CD8-positive, alpha-beta memory T cell (primary cell): ENCODE measurements around the gene ZNF33B. TPM values are rescaled to one million over a fixed set of nuclear protein-coding genes. Genes with fewer than 3 reads are reported as not detected.

Source experiments
- CTCF ChIA-PET: fragments of 350-600 bp; sonication (Branson Sonifier 250); formaldehyde crosslinking; loops from one replicate; lab custom pipeline; 2021; ENCODE audit warnings: antibody characterized with exemption; lab: Charles Lee
- POLR2A ChIA-PET: fragments of 350-600 bp; sonication (Branson Sonifier 250); formaldehyde crosslinking; loops from one replicate; lab custom pipeline; 2021; ENCODE audit warnings: antibody characterized with exemption; lab: Charles Lee
- DNase-seq, 5 donors: peaks; one replicate each; pipeline versions ENCODE4 v3.0.0 to v3.0.0-alpha.2; 2020 to 2022; ENCODE audit warnings: mixed read lengths in 1 of 5
- H3K27ac ChIP-seq: one replicate; pipeline ENCODE4 v1.7.0; 2013; ENCODE audit warnings: low read depth, mild to moderate bottlenecking, low read length, moderate library complexity
- H3K27me3 ChIP-seq: 2 replicates; pipeline ENCODE4 v1.7.0; 2013; ENCODE audit warnings: low read length, mild to moderate bottlenecking; ENCODE audit not compliant: insufficient read depth, poor library complexity, severe bottlenecking
- H3K36me3 ChIP-seq: 2 replicates; pipeline ENCODE4 v1.7.0; 2013; ENCODE audit warnings: mild to moderate bottlenecking, low read length, moderate library complexity; ENCODE audit not compliant: insufficient read depth
- H3K4me1 ChIP-seq: 2 replicates; pipeline ENCODE4 v1.7.0; 2013; ENCODE audit warnings: mild to moderate bottlenecking, low read length, moderate library complexity; ENCODE audit not compliant: insufficient read depth
- H3K4me3 ChIP-seq: 2 replicates; pipeline ENCODE4 v1.7.0; 2013; ENCODE audit warnings: mild to moderate bottlenecking, low read length
- H3K9me3 ChIP-seq: 2 replicates; pipeline ENCODE4 v1.7.0; 2013; ENCODE audit warnings: mild to moderate bottlenecking, low read length
- H3K27ac Mint-ChIP-seq, 8 donors: one replicate each; pipeline ENCODE4 v1.8.0; 2020 to 2021; ENCODE audit warnings: mixed read lengths in 8 of 8, mild to moderate bottlenecking in 6 of 8, inconsistent platforms in 3 of 8, moderate library complexity in 3 of 8
- H3K27me3 Mint-ChIP-seq, 2 donors: one replicate each; pipeline ENCODE4 v1.8.0; 2020 to 2021; ENCODE audit warnings: mixed read lengths in 2 of 2, mild to moderate bottlenecking in 1 of 2, moderate library complexity in 1 of 2
- H3K36me3 Mint-ChIP-seq, 3 donors: one replicate each; pipeline ENCODE4 v1.8.0; 2020 to 2021; ENCODE audit warnings: mixed read lengths in 3 of 3, inconsistent platforms in 1 of 3, mild to moderate bottlenecking in 1 of 3
- H3K4me1 Mint-ChIP-seq, 3 donors: one replicate each; pipeline ENCODE4 v1.8.0; 2020 to 2021; ENCODE audit warnings: mixed read lengths in 3 of 3, inconsistent platforms in 1 of 3, mild to moderate bottlenecking in 1 of 3
- H3K4me3 Mint-ChIP-seq, 7 donors: one replicate each; pipeline ENCODE4 v1.8.0; 2020 to 2021; ENCODE audit warnings: mixed read lengths in 7 of 7, mild to moderate bottlenecking in 6 of 7, moderate library complexity in 4 of 7, inconsistent platforms in 2 of 7
- H3K9me3 Mint-ChIP-seq, 5 donors: one replicate each; pipeline ENCODE4 v1.8.0; 2020 to 2022; ENCODE audit warnings: mixed read lengths in 5 of 5, mild to moderate bottlenecking in 3 of 5, moderate library complexity in 2 of 5, inconsistent platforms in 1 of 5
- polyA plus RNA-seq: library from polyadenylated mRNA; unstranded; fragments of 300-500 nt; fragmentation: Illumina TruSeq; gene quantifications from one replicate; pipeline ENCODE4 v1.2.3, GENCODE V29; 2021
- total RNA-seq, 2 experiments: library from RNA; stranded (reverse); gene quantifications; one replicate each; pipeline ENCODE4 v1.2.3, GENCODE V29; 2021

The ZNF33B gene
- total and polyA plus RNA-seq, 3 experiments from 2014 or later: 9.5 to 14.2 (median 11.9) TPM

- Histone ChIP-seq H3K27me3 (no peaks in the 10 kb centered on the region), H3K4me1 (no peaks in the 10 kb centered on the region), H3K36me3 (no peaks in the 10 kb centered on the region), H3K27ac (no peak overlapping the region), H3K9me3 (no peaks in the 10 kb centered on the region), H3K4me3 (no peak overlapping the region)
- CTCF ChIA-PET: no interaction called here
- no peak overlapping the region for H3K4me3 Mint-ChIP-seq
- peaks cover 16 to 24% (median 22%) of the 10 kb centered on the region in 3 donors for H3K4me1 Mint-ChIP-seq
- peaks cover 52 to 90% (median 66%) of the 10 kb centered on the region in 3 donors for H3K36me3 Mint-ChIP-seq
- H3K27ac Mint-ChIP-seq: peak overlapping the region in 3 of 8 donors; percentile 11 to 28 (median 17)
- DNase-seq: no peak
- H3K27me3 Mint-ChIP-seq: no peaks in the 10 kb centered on the region
- peaks cover 0 to 12% (median 10%) of the 10 kb centered on the region in 5 donors for H3K9me3 Mint-ChIP-seq
- POLR2A ChIA-PET: no interaction called here
These were observed 28.5 kb downstream of the ZNF33B start for GRCh38 chr10:42609872-42610271.

- DNase-seq: no peak
- H3K27me3 ChIP-seq: no peaks in the 10 kb centered on the region
- H3K4me3 ChIP-seq: no peak overlapping the region
- peaks cover 0 to 4% (median 0%) of the 10 kb centered on the region in 3 donors for H3K4me1 Mint-ChIP-seq
- H3K27ac Mint-ChIP-seq: no peak overlapping the region
- H3K9me3 Mint-ChIP-seq: peaks cover 35 to 64% (median 56%) of the 10 kb centered on the region in 5 donors
- peaks cover 22% of the 10 kb centered on the region for H3K36me3 ChIP-seq
- H3K27me3 Mint-ChIP-seq: no peaks in the 10 kb centered on the region
- H3K36me3 Mint-ChIP-seq: peaks cover 62 to 92% (median 83%) of the 10 kb centered on the region in 3 donors
- H3K9me3 ChIP-seq: peaks cover 24% of the 10 kb centered on the region
- no peaks in the 10 kb centered on the region for H3K4me1 ChIP-seq
- ChIA-PET CTCF (no interaction called here), POLR2A (no interaction called here)
- H3K27ac ChIP-seq: no peak overlapping the region
- H3K4me3 Mint-ChIP-seq: peak overlapping the region in 1 of 7 donors; percentile 23
These were observed 40.0 kb downstream of the ZNF33B start for GRCh38 chr10:42598249-42598873.

- ChIA-PET CTCF (no interaction called here), POLR2A (no interaction called here)
- Mint-ChIP-seq H3K9me3 (peaks cover 51 to 78% (median 74%) of the 10 kb centered on the region in 5 donors), H3K27ac (no peak overlapping the region), H3K27me3 (no peaks in the 10 kb centered on the region), H3K4me1 (no peaks in the 10 kb centered on the region), H3K36me3 (peaks cover 67 to 93% (median 83%) of the 10 kb centered on the region in 3 donors), H3K4me3 (no peak overlapping the region)
- Histone ChIP-seq H3K27ac (no peak overlapping the region), H3K36me3 (peaks cover 41% of the 10 kb centered on the region), H3K4me1 (no peaks in the 10 kb centered on the region), H3K27me3 (no peaks in the 10 kb centered on the region), H3K4me3 (no peak overlapping the region), H3K9me3 (peaks cover 45% of the 10 kb centered on the region)
- no peak for DNase-seq
These were observed 42.2 kb downstream of the ZNF33B start for GRCh38 chr10:42596196-42596595.

- H3K27me3 Mint-ChIP-seq: no peaks in the 10 kb centered on the region
- Histone ChIP-seq H3K36me3 (peaks cover 47% of the 10 kb centered on the region), H3K4me1 (no peaks in the 10 kb centered on the region), H3K4me3 (no peak overlapping the region), H3K9me3 (peaks cover 48% of the 10 kb centered on the region), H3K27me3 (no peaks in the 10 kb centered on the region), H3K27ac (no peak overlapping the region)
- no peak overlapping the region for H3K27ac Mint-ChIP-seq
- no peaks in the 10 kb centered on the region for H3K4me1 Mint-ChIP-seq
- no peak for DNase-seq
- peak overlapping the region in 1 of 7 donors; percentile 23 for H3K4me3 Mint-ChIP-seq
- H3K36me3 Mint-ChIP-seq: peaks cover 70 to 93% (median 88%) of the 10 kb centered on the region in 3 donors
- POLR2A ChIA-PET: no interaction called here
- CTCF ChIA-PET: no interaction called here
- peaks cover 61 to 87% (median 85%) of the 10 kb centered on the region in 5 donors for H3K9me3 Mint-ChIP-seq
These were observed 44.1 kb downstream of the ZNF33B start for GRCh38 chr10:42594246-42594650.

GRCh38 chr10:42593284-42593683, 45.1 kb downstream of the ZNF33B start:
- H3K27me3 ChIP-seq: no peaks in the 10 kb centered on the region
- POLR2A ChIA-PET: no interaction called here
- H3K4me3 ChIP-seq: no peak overlapping the region
- peaks cover 48% of the 10 kb centered on the region for H3K9me3 ChIP-seq
- Mint-ChIP-seq H3K4me3 (no peak overlapping the region), H3K27me3 (no peaks in the 10 kb centered on the region), H3K36me3 (peaks cover 72 to 93% (median 88%) of the 10 kb centered on the region in 3 donors), H3K27ac (no peak overlapping the region), H3K4me1 (no peaks in the 10 kb centered on the region), H3K9me3 (peaks cover 59 to 85% (median 82%) of the 10 kb centered on the region in 5 donors)
- CTCF ChIA-PET: no interaction called here
- H3K36me3 ChIP-seq: peaks cover 47% of the 10 kb centered on the region
- H3K27ac ChIP-seq: no peak overlapping the region
- no peak for DNase-seq
- H3K4me1 ChIP-seq: no peaks in the 10 kb centered on the region

GRCh38 chr10:42583828-42584227, 54.5 kb downstream of the ZNF33B start:
- no peak overlapping the region for H3K4me3 Mint-ChIP-seq
- Histone ChIP-seq H3K4me1 (no peaks in the 10 kb centered on the region), H3K9me3 (peaks cover 6% of the 10 kb centered on the region), H3K27me3 (no peaks in the 10 kb centered on the region), H3K36me3 (no peaks in the 10 kb centered on the region), H3K4me3 (no peak overlapping the region), H3K27ac (no peak overlapping the region)
- H3K9me3 Mint-ChIP-seq: peaks cover 12 to 82% (median 69%) of the 10 kb centered on the region in 5 donors
- peaks cover 26 to 53% (median 49%) of the 10 kb centered on the region in 3 donors for H3K36me3 Mint-ChIP-seq
- H3K27me3 Mint-ChIP-seq: no peaks in the 10 kb centered on the region
- H3K27ac Mint-ChIP-seq: no peak overlapping the region
- no peak for DNase-seq
- ChIA-PET CTCF (no interaction called here), POLR2A (interaction anchor here (0.6 kb wide), 1 partner anchor 8 kb away, joined by 3 read pairs; no protein-coding TSS in a partner anchor)
- no peaks in the 10 kb centered on the region for H3K4me1 Mint-ChIP-seq

GRCh38 chr10:42578019-42578418, 60.4 kb downstream of the ZNF33B start:
- CTCF ChIA-PET: no interaction called here
- POLR2A ChIA-PET: no interaction called here
- H3K4me3 Mint-ChIP-seq: no peak overlapping the region
- H3K36me3 Mint-ChIP-seq: peaks cover 6 to 12% (median 10%) of the 10 kb centered on the region in 3 donors
- Histone ChIP-seq H3K4me3 (no peak overlapping the region), H3K9me3 (no peaks in the 10 kb centered on the region), H3K36me3 (no peaks in the 10 kb centered on the region), H3K27me3 (no peaks in the 10 kb centered on the region), H3K27ac (no peak overlapping the region), H3K4me1 (no peaks in the 10 kb centered on the region)
- peaks cover 8 to 38% (median 22%) of the 10 kb centered on the region in 5 donors for H3K9me3 Mint-ChIP-seq
- H3K27me3 Mint-ChIP-seq: peaks cover 5 to 13% of the 10 kb centered on the region in 2 donors
- peak overlapping the region in 1 of 8 donors; percentile 60 for H3K27ac Mint-ChIP-seq
- no peak for DNase-seq
- H3K4me1 Mint-ChIP-seq: peaks cover 0 to 5% (median 4%) of the 10 kb centered on the region in 3 donors

- no peak for DNase-seq
- H3K4me3 Mint-ChIP-seq: no peak overlapping the region
- H3K36me3 Mint-ChIP-seq: peaks cover 0 to 12% (median 3%) of the 10 kb centered on the region in 3 donors
- no peak overlapping the region for H3K4me3 ChIP-seq
- H3K9me3 ChIP-seq: no peaks in the 10 kb centered on the region
- H3K9me3 Mint-ChIP-seq: peaks cover 0 to 25% (median 8%) of the 10 kb centered on the region in 5 donors
- no peaks in the 10 kb centered on the region for H3K36me3 ChIP-seq
- peaks cover 0 to 5% (median 4%) of the 10 kb centered on the region in 3 donors for H3K4me1 Mint-ChIP-seq
- no peak overlapping the region for H3K27ac ChIP-seq
- ChIA-PET POLR2A (interaction anchor here (0.6 kb wide), 1 partner anchor 8 kb away, joined by 3 read pairs; no protein-coding TSS in a partner anchor), CTCF (no interaction called here)
- no peaks in the 10 kb centered on the region for H3K27me3 ChIP-seq
- peaks cover 5 to 20% of the 10 kb centered on the region in 2 donors for H3K27me3 Mint-ChIP-seq
- H3K27ac Mint-ChIP-seq: no peak overlapping the region
- H3K4me1 ChIP-seq: no peaks in the 10 kb centered on the region
These were observed 62.0 kb downstream of the ZNF33B start for GRCh38 chr10:42576338-42576737.
